ENCODE results near the gene RAB44.

RAB44 gene

DNA sequence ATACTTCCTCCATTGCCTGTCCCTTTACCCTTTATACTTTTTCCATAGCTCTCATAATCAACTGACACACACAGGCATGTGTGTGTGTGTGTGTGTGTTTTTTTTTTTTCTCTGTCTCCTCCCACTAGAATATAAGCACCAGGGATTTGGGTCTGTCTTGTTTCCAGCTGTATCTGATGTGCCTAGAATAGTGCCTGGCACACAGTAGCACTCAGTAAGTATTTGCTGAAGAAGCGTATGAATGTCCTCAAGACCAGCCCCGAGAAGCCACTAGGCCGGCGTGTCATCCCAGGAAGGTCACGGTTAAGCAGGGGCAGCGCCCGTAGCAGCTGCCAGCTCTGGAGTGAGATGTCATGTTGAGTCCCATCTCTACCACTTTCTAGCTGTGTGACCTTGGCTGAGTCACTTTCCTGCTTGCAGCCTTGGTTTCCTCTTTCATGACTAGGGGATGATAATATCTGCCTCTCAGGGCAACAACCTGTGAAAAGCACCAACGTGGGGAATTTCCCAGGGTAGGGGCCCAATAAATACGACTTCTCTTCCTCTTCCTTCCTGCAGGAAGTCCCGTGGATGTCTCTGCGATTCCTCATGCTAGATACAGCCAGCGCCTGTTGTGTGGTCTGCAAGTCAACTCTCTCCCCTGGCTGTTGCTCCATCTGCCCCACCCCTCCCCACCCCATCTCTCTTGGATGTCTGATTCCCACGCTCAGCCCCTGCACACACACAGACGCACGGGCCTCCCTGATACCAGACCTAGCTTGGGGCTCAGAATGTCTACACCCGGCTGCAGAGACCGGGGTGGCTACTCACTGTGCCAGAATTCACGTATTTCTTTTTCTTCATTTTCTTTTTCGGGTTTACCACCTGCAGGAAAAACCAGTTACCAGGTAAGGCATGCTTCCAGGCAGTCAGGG, 58.1 kb downstream of the RAB44 start:
- TF ChIP-seq, protein P1, sequence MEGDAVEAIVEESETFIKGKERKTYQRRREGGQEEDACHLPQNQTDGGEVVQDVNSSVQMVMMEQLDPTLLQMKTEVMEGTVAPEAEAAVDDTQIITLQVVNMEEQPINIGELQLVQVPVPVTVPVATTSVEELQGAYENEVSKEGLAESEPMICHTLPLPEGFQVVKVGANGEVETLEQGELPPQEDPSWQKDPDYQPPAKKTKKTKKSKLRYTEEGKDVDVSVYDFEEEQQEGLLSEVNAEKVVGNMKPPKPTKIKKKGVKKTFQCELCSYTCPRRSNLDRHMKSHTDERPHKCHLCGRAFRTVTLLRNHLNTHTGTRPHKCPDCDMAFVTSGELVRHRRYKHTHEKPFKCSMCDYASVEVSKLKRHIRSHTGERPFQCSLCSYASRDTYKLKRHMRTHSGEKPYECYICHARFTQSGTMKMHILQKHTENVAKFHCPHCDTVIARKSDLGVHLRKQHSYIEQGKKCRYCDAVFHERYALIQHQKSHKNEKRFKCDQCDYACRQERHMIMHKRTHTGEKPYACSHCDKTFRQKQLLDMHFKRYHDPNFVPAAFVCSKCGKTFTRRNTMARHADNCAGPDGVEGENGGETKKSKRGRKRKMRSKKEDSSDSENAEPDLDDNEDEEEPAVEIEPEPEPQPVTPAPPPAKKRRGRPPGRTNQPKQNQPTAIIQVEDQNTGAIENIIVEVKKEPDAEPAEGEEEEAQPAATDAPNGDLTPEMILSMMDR (IDR thresholded peaks at IDR 0.05; ENCODE audit: borderline replicate concordance, insufficient read depth, low read depth, low read length) = no peak
- H3K4me3 ChIP-seq (ENCODE audit: low read depth, low read length) = peak overlapping the region; percentile 51

DNA sequence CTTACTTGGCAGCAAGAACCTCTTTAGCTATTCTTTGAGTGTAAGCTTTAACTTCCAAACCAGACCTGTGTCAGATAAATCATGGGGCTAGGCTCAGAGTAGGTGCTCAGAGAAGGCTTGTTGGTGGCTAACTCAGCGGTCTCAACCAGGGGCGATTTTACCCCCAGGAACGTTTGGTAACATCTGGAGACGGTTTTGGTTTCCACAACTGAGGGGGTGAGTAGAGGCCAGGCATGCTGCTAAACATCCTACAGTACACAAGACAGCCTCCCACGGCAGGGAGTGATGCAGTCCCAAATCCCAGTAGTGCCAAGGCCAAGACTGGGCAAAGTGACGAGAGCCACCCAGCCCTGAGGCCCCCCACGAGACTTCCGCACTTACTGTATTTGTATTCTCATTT, 59.2 kb downstream of the RAB44 start:
- H3K4me3 ChIP-seq (ENCODE audit: low read depth, low read length) = peak overlapping the region; percentile 51
- TF ChIP-seq, protein P1 (IDR thresholded peaks at IDR 0.05; ENCODE audit: borderline replicate concordance, insufficient read depth, low read depth, low read length) = no peak

DNA sequence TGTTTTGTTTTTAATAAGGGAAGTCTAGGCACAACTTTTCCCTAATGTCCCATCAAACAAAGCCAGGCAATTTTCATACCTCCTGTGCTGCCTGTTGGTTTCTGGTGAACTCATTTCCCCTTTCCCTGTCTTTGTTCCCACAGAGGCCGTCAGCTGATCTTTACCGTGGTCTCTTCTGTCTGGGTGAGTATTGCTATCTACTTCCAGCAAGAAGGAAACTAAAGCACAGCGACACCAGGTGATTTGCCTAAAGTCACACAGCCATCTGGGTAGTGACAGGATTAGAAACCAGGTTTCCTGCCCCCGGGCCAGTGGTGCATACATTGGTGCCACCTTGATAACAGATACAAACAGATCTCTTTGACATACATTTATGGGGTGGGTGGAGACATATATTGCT, 59.6 kb downstream of the RAB44 start:
- TF ChIP-seq, protein P1 (IDR thresholded peaks at IDR 0.05; ENCODE audit: borderline replicate concordance, insufficient read depth, low read depth, low read length) = no peak
- peak overlapping the region; percentile 51 for H3K4me3 ChIP-seq (ENCODE audit: low read depth, low read length)

DNA sequence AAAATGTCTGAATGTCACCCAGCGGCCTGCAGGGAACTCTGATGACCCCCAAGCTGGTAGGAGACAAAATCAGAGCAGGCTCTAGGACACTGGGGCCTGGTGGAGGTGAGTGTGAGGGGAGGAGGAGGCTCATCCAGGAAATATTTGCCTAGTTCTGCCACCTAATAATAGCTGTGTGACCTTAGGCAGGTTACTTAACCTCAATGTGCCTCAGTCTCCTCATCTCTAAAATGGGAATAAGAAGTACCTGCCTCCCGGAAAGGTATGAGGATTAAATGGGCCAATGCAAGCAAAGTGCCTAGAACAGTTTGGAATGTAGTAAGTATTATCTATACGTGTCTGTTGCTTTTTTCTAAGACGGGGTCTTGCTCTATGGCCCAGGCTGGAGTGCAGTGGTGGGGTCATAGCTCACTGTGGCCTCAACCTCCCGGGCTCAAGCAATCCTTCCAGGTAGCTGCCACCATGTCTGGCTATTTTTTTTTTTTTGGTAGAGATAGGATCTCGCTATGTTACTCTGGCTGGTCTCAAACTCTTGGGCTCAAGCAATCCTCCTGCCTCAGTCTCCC, 60.4 kb downstream of the RAB44 start:
- H3K4me3 ChIP-seq (ENCODE audit: low read depth, low read length) = no peak overlapping the region
- TF ChIP-seq, protein P1 (IDR thresholded peaks at IDR 0.05; ENCODE audit: borderline replicate concordance, insufficient read depth, low read depth, low read length) = no peak

DNA sequence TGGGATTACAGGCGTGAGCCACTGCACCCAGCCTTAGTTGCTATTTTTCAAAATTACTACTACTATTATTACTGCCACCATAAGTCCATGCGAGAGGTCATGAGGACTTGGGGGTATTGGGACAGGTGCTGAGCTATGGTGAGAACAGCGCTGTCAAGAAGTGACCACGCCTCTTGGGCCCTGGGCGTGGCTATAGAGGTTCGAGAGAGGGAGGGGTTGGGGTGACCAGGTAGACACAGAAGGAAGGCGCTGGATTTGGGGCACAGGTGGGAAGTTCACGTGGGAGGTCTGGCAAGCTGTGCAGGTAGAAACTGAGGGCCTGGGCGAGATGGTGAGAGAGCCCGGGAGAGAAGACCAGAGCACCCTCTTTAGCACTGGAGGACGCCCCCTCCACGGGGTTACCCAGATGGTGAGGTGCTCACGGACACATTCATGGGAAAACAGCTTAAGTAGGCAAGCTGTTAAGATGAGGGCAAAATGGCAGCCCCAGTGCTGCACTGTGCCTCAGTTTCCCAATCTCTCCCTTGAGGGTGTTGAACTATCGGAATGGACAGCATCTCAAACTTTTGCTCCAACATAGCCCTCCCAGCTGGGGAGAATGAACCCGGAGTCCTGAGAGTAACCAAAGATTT, 61.0 kb downstream of the RAB44 start:
- H3K4me3 ChIP-seq (ENCODE audit: low read depth, low read length) = no peak overlapping the region
- TF ChIP-seq, protein P1 (IDR thresholded peaks at IDR 0.05; ENCODE audit: borderline replicate concordance, insufficient read depth, low read depth, low read length) = no peak

DNA sequence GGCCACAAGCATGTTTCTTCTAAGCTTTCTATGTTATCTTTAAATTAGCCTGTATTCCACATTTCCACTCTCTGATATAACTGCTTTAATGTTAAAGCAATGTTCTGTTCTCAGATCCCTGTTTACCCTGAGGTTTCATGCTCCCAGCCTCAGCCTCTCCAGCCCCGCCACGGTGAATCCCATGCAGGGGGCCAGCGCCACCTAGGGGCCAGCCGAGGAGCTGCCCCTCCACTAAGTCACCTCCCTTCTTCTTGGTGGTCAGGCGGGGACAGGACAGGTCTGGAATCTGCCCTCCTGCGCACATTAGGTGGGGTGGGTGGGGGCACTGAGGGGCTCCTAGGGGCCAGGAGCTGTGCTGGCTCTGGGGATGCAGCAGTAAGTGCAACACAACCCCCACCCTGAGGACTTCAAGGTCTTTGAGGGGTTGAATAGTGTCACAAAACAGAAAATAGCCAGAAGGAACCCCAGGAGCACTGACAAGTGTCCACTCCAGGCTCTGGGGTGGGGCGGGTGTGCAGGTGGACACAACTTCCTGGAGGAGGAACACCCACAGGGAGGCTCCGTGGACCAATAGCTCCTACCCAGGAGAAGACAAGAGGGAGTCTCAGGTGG, 61.6 kb downstream of the RAB44 start:
- TF ChIP-seq, protein P1 (IDR thresholded peaks at IDR 0.05; ENCODE audit: borderline replicate concordance, insufficient read depth, low read depth, low read length) = peak; percentile 97
- H3K4me3 ChIP-seq (ENCODE audit: low read depth, low read length) = no peak overlapping the region

Measured in GM12875 (cell line).